ENCODE results near the gene ZSCAN16.
"Not testable (repeated sequence)": the region's sequence is repeated elsewhere in the genome, so short reads cannot be mapped to it uniquely, and the experiment has no call there.

Gene ZSCAN16

DNA sequence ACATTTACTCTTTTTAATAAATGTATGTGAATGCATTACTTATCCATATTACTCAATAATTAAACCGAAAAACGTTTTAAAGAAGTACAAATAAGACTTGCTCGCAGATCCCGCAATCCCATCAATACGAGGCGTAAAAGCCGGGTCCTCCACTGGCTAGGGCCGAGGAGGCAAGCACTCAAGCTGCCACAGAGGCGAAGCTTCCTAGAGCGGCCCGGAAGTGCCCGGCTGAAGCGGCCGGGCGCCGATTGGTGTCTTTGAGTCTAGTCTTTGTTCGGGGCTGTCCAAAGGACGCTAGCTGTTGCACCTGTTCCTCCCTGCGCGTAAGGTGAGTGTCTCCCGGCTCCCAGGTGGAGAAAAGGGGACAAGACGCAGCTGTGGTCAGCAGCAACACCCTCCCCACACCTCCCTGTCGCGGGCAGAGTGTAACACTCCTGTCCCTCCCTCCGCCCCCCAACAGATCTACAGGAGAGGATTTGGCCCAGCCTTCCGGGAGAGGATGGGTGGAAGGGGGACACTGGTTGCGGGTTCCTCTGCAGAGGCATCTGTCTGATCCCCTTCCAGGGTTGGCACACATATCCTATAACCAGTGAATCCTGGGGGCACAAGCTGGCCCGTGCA is at the start of gene ZSCAN16:
ZSCAN16 (plus strand) TSS at position 260 of the 621 bp plus-strand sequence. CDS start 835 bp downstream, outside the sequence.
- peak; percentile 85 for DNase-seq (ENCODE audit: low spot score)

GRCh38 chr6:28078050-28078449 is 46.4 kb upstream of the ZSCAN16 start:
- DNase-seq (ENCODE audit: low spot score): peak; percentile 17

DNA sequence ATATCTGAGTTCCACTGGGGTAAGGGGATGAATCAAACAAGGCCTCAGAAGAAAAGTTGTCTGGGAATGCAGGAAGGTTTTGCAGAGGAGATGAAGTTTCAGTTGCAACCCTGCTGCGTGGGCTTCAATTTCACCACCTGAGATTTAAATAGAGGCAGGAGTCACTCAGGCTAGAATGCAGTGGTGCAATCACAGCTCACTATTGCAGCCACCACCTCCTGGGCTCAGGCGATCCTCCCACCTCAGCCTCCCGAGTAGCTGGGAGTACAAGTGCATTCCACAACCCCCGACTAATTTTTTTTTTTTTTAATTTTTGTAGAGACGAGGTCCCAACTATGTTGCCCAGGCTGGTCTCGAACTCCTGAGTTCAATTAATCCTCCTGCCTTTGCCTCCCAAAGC is 45.6 kb upstream of the ZSCAN16 start:
- DNase-seq (ENCODE audit: low spot score): no peak

GRCh38 chr6:28080381-28080630 is 44.1 kb upstream of the ZSCAN16 start, which contains the start of gene ZNF165:
Gene ZNF165 (plus strand): TSS chr6:28080568. CDS start chr6:28085481, 4,913 bp downstream.
- DNase-seq (ENCODE audit: low spot score): not testable (repeated sequence)

- DNase-seq (ENCODE audit: low spot score): peak; percentile 92
These were observed 43.6 kb upstream of the ZSCAN16 start for GRCh38 chr6:28080631-28081485.

DNA sequence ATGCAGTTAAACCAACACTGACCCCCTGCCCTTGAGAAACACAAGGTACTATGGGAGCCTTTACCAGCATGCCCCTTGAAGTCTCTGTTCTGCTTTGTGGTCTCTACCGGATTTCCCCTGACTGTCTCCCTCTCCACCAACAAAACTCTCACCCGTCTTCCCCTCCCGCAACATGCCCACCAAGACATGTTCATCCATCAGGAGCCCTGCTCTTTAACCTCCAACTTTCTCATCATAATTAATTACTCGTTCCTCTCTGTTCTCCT is 43.0 kb upstream of the ZSCAN16 start:
- DNase-seq (ENCODE audit: low spot score): no peak

GRCh38 chr6:28082939-28083338 is 41.5 kb upstream of the ZSCAN16 start:
- DNase-seq (ENCODE audit: low spot score): no peak

DNA sequence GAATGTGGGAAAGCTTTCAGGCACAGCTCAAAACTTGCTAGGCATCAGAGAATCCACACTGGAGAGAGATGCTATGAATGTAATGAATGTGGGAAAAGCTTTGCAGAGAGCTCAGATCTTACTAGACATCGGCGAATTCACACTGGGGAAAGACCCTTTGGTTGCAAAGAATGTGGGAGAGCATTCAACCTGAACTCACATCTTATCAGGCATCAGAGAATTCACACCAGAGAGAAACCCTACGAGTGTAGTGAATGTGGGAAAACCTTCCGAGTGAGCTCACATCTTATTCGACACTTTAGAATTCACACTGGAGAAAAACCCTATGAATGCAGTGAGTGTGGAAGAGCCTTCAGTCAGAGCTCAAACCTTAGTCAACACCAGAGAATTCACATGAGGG is 35.4 kb upstream of the ZSCAN16 start:
- DNase-seq (ENCODE audit: low spot score): no peak

GRCh38 chr6:28090917-28091586 is 33.4 kb upstream of the ZSCAN16 start:
- DNase-seq (ENCODE audit: low spot score): no peak

- DNase-seq (ENCODE audit: low spot score): not testable (repeated sequence)
These were observed 22.2 kb upstream of the ZSCAN16 start for GRCh38 chr6:28102222-28102621.

- DNase-seq (ENCODE audit: low spot score): not testable (repeated sequence)
These were observed 21.7 kb upstream of the ZSCAN16 start for GRCh38 chr6:28102699-28103098.

- peak; percentile 86 for DNase-seq (ENCODE audit: low spot score)
These were observed 19.8 kb upstream of the ZSCAN16 start for GRCh38 chr6:28104392-28105244.

- DNase-seq (ENCODE audit: low spot score): peak; percentile 55
These were observed 19.2 kb upstream of the ZSCAN16 start for GRCh38 chr6:28105245-28105639.

DNA sequence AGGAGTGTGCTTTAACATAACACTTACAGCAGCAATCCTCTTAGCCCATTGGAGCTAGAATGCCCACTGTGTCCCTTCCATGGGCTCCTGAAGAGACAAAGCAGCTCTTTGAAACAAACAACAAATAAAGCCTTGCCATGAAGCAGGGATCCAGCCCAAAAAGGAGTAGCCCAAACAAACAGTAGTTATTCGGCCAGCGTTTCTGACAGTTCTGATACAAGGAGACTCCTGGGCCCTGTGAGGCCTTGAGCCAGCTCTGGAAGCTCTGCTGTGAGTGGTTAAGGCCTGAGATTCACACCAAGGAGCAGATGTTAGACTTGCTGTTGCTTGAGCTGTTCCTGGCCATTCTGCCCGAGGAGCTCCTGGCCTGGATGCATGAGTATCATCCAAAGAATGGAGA is 16.9 kb upstream of the ZSCAN16 start:
- no peak for DNase-seq (ENCODE audit: low spot score)

- DNase-seq (ENCODE audit: low spot score): no peak
These were observed 12.4 kb upstream of the ZSCAN16 start for GRCh38 chr6:28111964-28112363.

DNA sequence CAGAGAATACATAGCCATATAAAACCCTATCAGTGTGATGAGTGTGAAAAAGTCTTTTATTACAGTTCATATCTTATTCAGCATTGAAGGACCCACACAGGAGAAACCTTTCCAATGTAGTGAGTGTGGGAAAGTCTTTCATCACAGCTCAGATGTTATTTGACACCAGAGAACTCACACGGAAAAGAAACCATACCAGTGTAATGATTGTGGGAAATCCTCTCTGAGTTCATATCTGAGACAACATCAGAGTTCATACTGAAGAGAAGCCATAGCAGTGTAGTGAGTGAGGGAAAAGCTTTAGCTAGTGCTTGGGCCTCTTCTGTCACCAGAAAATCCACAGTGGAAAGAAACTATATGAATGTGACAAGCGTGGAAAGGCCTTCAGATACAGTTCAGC is 8.6 kb upstream of the ZSCAN16 start:
- DNase-seq (ENCODE audit: low spot score): no peak

- DNase-seq (ENCODE audit: low spot score): no peak
These were observed 6.9 kb upstream of the ZSCAN16 start for GRCh38 chr6:28117386-28118050.

DNA sequence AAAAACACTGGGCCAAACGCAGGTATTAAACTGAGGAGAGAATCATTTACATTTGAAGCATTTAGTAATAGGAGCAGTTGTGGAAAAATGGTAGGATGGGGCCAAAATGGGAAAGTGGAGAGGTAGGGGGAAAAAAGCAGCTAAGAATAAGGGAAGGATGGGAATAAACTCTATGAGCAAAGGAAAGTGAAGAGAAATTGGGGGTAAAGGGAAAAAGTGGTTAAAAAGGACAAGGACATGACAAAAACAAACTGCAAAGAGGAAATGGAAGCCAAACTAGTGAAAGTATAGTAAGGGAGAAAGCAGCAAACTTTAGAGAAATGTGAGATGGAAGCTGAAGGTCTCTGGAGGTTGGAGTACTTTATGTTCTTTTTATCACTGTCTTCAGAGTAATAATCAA is 6.2 kb upstream of the ZSCAN16 start:
- DNase-seq (ENCODE audit: low spot score): no peak

- peak; percentile 53 for DNase-seq (ENCODE audit: low spot score)
These were observed 2.5 kb upstream of the ZSCAN16 start for GRCh38 chr6:28121876-28122275.

DNA sequence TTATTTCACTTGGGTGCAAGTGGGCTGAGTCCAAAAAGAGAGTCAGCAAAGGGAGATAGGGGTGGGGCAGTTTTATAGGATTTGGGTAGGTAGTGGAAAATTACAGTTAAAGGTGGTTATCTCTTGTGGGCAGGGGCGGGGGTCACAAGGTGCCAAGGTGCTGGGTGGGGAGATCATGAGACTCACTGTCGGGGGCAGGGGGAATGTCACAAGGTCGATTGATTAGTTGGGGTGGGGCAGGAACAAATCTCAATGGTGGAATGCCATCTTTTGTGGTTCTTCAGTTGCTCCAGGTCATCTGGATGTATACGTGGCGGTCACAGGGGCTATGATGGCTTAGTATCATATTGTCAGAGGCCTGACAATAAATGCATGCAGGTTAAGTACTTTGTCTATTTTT is 2.1 kb upstream of the ZSCAN16 start:
- DNase-seq (ENCODE audit: low spot score): peak; percentile 64

DNA sequence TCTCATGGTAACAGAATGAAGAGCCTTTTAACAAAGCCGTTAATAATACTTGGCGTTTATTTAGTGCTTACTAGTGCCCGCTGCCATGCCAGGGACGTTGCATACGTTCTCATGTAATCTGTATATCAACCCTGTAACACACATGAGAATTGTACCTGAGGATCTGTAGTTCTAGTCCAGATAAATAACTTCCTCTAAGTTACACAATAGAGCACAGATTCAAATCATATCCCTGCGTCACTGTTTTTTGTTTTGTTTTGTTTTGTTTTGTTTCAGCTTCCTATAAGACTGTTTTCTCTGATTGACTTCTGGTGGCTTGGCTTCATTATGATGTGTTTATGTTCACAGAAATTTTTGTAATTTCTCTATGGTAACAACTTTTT is 553 bp downstream of the ZSCAN16 start:
- DNase-seq (ENCODE audit: low spot score): no peak

DNA sequence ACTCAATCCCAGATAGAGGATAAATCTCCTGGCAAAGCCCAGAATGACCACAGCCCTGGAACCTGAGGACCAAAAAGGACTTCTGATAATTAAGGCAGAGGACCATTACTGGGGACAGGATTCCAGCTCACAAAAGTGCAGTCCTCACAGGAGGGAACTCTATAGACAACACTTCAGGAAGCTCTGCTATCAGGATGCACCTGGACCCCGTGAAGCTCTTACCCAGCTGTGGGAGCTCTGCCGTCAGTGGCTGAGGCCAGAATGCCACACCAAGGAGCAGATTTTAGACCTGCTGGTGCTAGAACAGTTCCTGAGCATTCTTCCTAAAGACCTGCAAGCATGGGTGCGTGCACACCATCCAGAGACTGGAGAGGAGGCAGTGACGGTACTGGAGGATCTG is 992 bp downstream of the ZSCAN16 start:
- DNase-seq (ENCODE audit: low spot score): no peak
